Neural progenitor cell (in vitro differentiated cells): ENCODE data around the gene CEP120. TPM values are rescaled to one million over a fixed set of nuclear protein-coding genes. Genes with fewer than 3 reads are reported as not detected.

Experiments
- total RNA-seq: library from RNA; depleted of rRNA; stranded (reverse); fragments of >200 nt; gene quantifications from 2 replicates; pipeline ENCODE4 v1.2.3, GENCODE V29; 2015; ENCODE audit warnings: low replicate concordance

Gene CEP120
- total RNA-seq, 1 donor from 2014 or later, result 38.5 TPM

Other genes starting within 250 kb of the CEP120 start
- gene CSNK1G3, start 88.8 kb upstream of the CEP120 start, total RNA-seq, result 86.1 and 96.7 TPM in 2 replicates